Keratinocyte (primary cell): ENCODE measurements around the gene HSPG2. TPM values are rescaled to one million over a fixed set of nuclear protein-coding genes. Genes with fewer than 3 reads are reported as not detected.
"Not testable (repeated sequence)": the region's sequence is repeated elsewhere in the genome, so short reads cannot be mapped to it uniquely, and the experiment has no call there.

Source experiments
- DNase-seq: peaks from one replicate; pipeline ENCODE4 v3.0.0-alpha.2; 2011; ENCODE audit warnings: low read depth, missing footprints, low spot score
- FAIRE-seq: peaks from 2 replicates; lab custom pipeline; 2011; peaks lifted over from hg19 to GRCh38; lab: Jason Lieb, UNC
- H2AFZ ChIP-seq: 2 replicates; pipeline ENCODE4 v1.6.0; 2012; ENCODE audit warnings: low read length, control low read depth, inconsistent platforms; ENCODE audit not compliant: control insufficient read depth
- H3K27ac ChIP-seq: 2 replicates; pipeline ENCODE4 v1.5.1; 2011; ENCODE audit warnings: low read length; ENCODE audit not compliant: control insufficient read depth, insufficient read depth
- H3K27me3 ChIP-seq: 3 replicates; pipeline ENCODE4 v1.6.0; 2011; ENCODE audit warnings: low read length; ENCODE audit not compliant: control insufficient read depth, insufficient read depth; ENCODE audit errors: extremely low read depth
- H3K36me3 ChIP-seq, 2 experiments: 2 replicates in 1 of 2; 3 replicates in 1 of 2; pipeline ENCODE4 v1.5.1; 2011; ENCODE audit warnings: low read length in 2 of 2, mild to moderate bottlenecking in 1 of 2; ENCODE audit not compliant: control insufficient read depth in 2 of 2, insufficient read depth in 2 of 2; ENCODE audit errors: extremely low read depth in 1 of 2
- H3K4me1 ChIP-seq: 3 replicates; pipeline ENCODE4 v1.5.1; 2011; ENCODE audit warnings: low read length; ENCODE audit not compliant: control insufficient read depth, insufficient read depth; ENCODE audit errors: extremely low read depth
- H3K4me2 ChIP-seq: 3 replicates; pipeline ENCODE4 v1.6.0; 2011; ENCODE audit warnings: low read depth, low read length; ENCODE audit not compliant: control insufficient read depth, insufficient read depth; ENCODE audit errors: extremely low read depth
- H3K4me3 ChIP-seq, 3 experiments: fragments of 200-600 bp in 1 of 3; sonication (generic) in 1 of 3; 2 replicates in 2 of 3; 3 replicates in 1 of 3; pipeline ENCODE4 v1.5.1; 2011 to 2016; ENCODE audit warnings: low read length in 3 of 3, mild to moderate bottlenecking in 3 of 3, control low read depth in 2 of 3, inconsistent platforms in 1 of 3, low read depth in 1 of 3, mixed read lengths in 1 of 3, mixed run types in 1 of 3, moderate library complexity in 1 of 3; ENCODE audit not compliant: control insufficient read depth in 2 of 3, insufficient read depth in 2 of 3; ENCODE audit errors: extremely low read depth in 1 of 3
- H3K79me2 ChIP-seq: 2 replicates; pipeline ENCODE4 v1.6.0; 2012; ENCODE audit warnings: low read length; ENCODE audit not compliant: control insufficient read depth, insufficient read depth
- H3K9ac ChIP-seq: 3 replicates; pipeline ENCODE4 v1.6.0; 2011; ENCODE audit warnings: low read length; ENCODE audit not compliant: control insufficient read depth, insufficient read depth; ENCODE audit errors: extremely low read depth
- H3K9me1 ChIP-seq: 3 replicates; pipeline ENCODE4 v1.6.0; 2011; ENCODE audit warnings: low read length; ENCODE audit not compliant: control insufficient read depth, insufficient read depth; ENCODE audit errors: extremely low read depth
- H3K9me3 ChIP-seq: 2 replicates; pipeline ENCODE4 v1.5.1; 2012; ENCODE audit warnings: low read depth, low read length; ENCODE audit not compliant: control insufficient read depth
- H4K20me1 ChIP-seq: 3 replicates; pipeline ENCODE4 v1.6.0; 2011; ENCODE audit warnings: low read length; ENCODE audit not compliant: control insufficient read depth, insufficient read depth; ENCODE audit errors: extremely low read depth
- EZH2 ChIP-seq: IDR thresholded peaks from one replicate; pipeline ENCODE4 v1.6.1; 2012; ENCODE audit warnings: inconsistent platforms, mild to moderate bottlenecking, low read length, moderate library complexity
- dilution Hi-C: fragments of 300-500 bp; cut with MboI; formaldehyde crosslinking; loops from one replicate; pipeline ENCODE4 v1.7.0; 2020; ENCODE audit warnings: low sequenced_read_pairs; ENCODE audit not compliant: extremely low pct_ligation_motif_present
- polyA plus RNA-seq, 5 experiments: library from polyadenylated mRNA; depleted of rRNA in 3 of 5; stranded (reverse) in 3 of 5; stranded (forward) in 1 of 5; unstranded in 1 of 5; fragments of >200 nt; gene quantifications; 1 replicate in 1 of 5; 2 replicates in 3 of 5; 3 replicates in 1 of 5; pipeline versions ENCODE4 v1.2.1 to v1.2.3, GENCODE V29; 2011 to 2012; ENCODE audit warnings: missing spikeins in 2 of 5, low read depth in 1 of 5, low replicate concordance in 1 of 5
- TF ChIP-seq, protein P1 (sequence below), 3 experiments: IDR thresholded peaks in 1 of 3; conservative IDR thresholded peaks in 1 of 3; optimal IDR thresholded peaks in 1 of 3; 2 replicates in 2 of 3; 3 replicates in 1 of 3; pipeline versions ENCODE3 to v1.5.1; 2011; ENCODE audit warnings: low read length in 3 of 3, mild to moderate bottlenecking in 3 of 3, moderate library complexity in 2 of 3, control low read depth in 1 of 3, inconsistent platforms in 1 of 3; ENCODE audit not compliant: insufficient read depth in 2 of 3; ENCODE audit errors: extremely low read depth in 1 of 3

Gene HSPG2
- polyA plus RNA-seq, 1 donor (not counting 4 experiments of a cell fraction or from before 2014, with no cell fraction given) = 9.0 TPM

DNA sequence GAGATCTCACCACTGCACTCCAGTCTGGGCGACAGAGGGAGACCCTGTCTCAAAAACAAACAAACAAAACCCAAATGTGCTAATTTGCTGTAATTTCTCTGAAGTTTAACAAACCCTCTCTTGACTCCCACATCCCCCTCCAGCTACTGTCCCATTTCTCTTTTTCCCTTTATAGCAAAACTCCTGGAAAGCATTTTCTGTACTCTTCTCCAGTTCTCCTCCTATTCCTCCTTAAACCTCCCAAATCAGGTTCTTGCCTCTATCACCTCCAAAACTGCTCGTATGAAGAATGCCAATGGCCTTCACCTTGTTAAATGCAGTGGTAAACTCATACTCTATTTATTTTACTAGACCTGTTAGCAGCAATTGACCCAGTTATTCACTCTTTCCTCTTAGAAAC lies 150.5 kb downstream of the HSPG2 start:
- no peak for FAIRE-seq
- Histone ChIP-seq H3K36me3 (no peaks in the 10 kb centered on the region), H3K27ac (no peak overlapping the region), H4K20me1 (no peaks in the 10 kb centered on the region), H3K4me3 (no peak overlapping the region), H3K9ac (no peak overlapping the region), H2AFZ (no peak overlapping the region), H3K9me1 (no peaks in the 10 kb centered on the region), H3K79me2 (peaks cover 12% of the 10 kb centered on the region), H3K4me1 (peaks cover 12% of the 10 kb centered on the region), H3K27me3 (no peaks in the 10 kb centered on the region), H3K9me3 (no peaks in the 10 kb centered on the region), H3K4me2 (no peak overlapping the region)
- dilution Hi-C loops = no loop called here
- TF ChIP-seq, protein P1, sequence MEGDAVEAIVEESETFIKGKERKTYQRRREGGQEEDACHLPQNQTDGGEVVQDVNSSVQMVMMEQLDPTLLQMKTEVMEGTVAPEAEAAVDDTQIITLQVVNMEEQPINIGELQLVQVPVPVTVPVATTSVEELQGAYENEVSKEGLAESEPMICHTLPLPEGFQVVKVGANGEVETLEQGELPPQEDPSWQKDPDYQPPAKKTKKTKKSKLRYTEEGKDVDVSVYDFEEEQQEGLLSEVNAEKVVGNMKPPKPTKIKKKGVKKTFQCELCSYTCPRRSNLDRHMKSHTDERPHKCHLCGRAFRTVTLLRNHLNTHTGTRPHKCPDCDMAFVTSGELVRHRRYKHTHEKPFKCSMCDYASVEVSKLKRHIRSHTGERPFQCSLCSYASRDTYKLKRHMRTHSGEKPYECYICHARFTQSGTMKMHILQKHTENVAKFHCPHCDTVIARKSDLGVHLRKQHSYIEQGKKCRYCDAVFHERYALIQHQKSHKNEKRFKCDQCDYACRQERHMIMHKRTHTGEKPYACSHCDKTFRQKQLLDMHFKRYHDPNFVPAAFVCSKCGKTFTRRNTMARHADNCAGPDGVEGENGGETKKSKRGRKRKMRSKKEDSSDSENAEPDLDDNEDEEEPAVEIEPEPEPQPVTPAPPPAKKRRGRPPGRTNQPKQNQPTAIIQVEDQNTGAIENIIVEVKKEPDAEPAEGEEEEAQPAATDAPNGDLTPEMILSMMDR (optimal IDR thresholded peaks at IDR 0.05 in 1 of 3, IDR thresholded peaks at IDR 0.05 in 1 of 3, conservative IDR thresholded peaks at IDR 0.05 in 1 of 3; ENCODE audit: extremely low read depth in 1 of 3, insufficient read depth in 2 of 3, low read length in 3 of 3) = no peak
- TF ChIP-seq EZH2 = no peak
- DNase-seq = no peak

DNA sequence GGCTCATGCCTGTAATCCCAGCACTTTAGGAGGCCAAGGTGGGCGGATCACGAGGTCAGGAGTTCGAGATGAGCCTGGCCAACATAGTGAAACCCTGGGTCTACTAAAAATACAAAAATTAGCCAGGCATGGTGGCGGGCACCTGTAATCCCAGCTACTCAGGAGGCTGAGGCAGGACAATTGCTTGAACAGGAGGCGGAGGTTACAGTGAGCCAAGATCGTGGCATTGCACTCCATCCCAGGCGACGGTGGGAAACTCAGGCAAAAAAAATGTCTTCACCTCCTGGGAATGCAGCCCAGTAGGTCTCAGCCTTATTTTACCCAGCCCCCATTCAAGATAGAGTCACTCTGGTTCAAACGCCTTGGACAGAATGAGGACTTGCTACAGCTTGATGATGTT lies 151.3 kb downstream of the HSPG2 start:
- FAIRE-seq, dilution Hi-C loops, H3K4me3 ChIP-seq, H2AFZ ChIP-seq, H3K9ac ChIP-seq, H3K9me3 ChIP-seq, H3K9me1 ChIP-seq, H3K4me2 ChIP-seq, H4K20me1 ChIP-seq, H3K27me3 ChIP-seq, H3K27ac ChIP-seq, DNase-seq, H3K36me3 ChIP-seq: not testable (repeated sequence)
- H3K4me1 ChIP-seq = peaks cover 15% of the 10 kb centered on the region
- peaks cover 20% of the 10 kb centered on the region for H3K79me2 ChIP-seq
